Spleen (tissue), 13 donors: Measurements from ENCODE around the gene ZFPL1. TPM values are rescaled to one million over a fixed set of nuclear protein-coding genes. Genes with fewer than 3 reads are reported as not detected.

Experiments used
- DNase-seq: peaks from one replicate; pipeline ENCODE4 v3.0.0-alpha.2; 2020
- H3K27ac ChIP-seq, 8 donors: fragments of 200-600 bp; sonication (generic) in 7 of 8; 1 replicate in 4 of 8; 2 replicates in 4 of 8; pipeline versions ENCODE4 v1.5.0 to v1.8.0; 2016 to 2021; ENCODE audit warnings: inconsistent platforms in 4 of 8, mild to moderate bottlenecking in 4 of 8, moderate library complexity in 1 of 8
- H3K27me3 ChIP-seq, 7 donors: fragments of 200-600 bp; sonication (generic) in 6 of 7; replicated peaks in 1 of 7; 1 replicate in 4 of 7; 2 replicates in 3 of 7; pipeline versions ENCODE4 v1.5.0 to v1.8.0; 2016 to 2021; ENCODE audit warnings: inconsistent platforms in 3 of 7, mild to moderate bottlenecking in 1 of 7
- H3K36me3 ChIP-seq, 6 donors: fragments of 200-600 bp; sonication (generic) in 5 of 6; 1 replicate in 4 of 6; 2 replicates in 2 of 6; pipeline versions ENCODE4 v1.5.0 to v1.8.0; 2016 to 2021; ENCODE audit warnings: inconsistent platforms in 2 of 6
- H3K4me1 ChIP-seq, 6 donors: fragments of 200-600 bp; sonication (generic) in 5 of 6; 1 replicate in 3 of 6; 2 replicates in 3 of 6; pipeline versions ENCODE4 v1.5.0 to v1.8.0; 2016 to 2021; ENCODE audit warnings: inconsistent platforms in 3 of 6
- H3K4me3 ChIP-seq, 8 donors: fragments of 200-600 bp; sonication (generic) in 7 of 8; 1 replicate in 4 of 8; 2 replicates in 4 of 8; pipeline versions ENCODE4 v1.5.0 to v1.8.0; 2016 to 2021; ENCODE audit warnings: inconsistent platforms in 4 of 8, mild to moderate bottlenecking in 4 of 8, moderate library complexity in 2 of 8
- H3K9me3 ChIP-seq, 8 donors: fragments of 200-600 bp; sonication (generic) in 7 of 8; 1 replicate in 4 of 8; 2 replicates in 4 of 8; pipeline versions ENCODE4 v1.5.0 to v1.8.0; 2016 to 2021; ENCODE audit warnings: inconsistent platforms in 4 of 8
- POLR2A ChIP-seq, 3 donors: fragments of 450-650 bp; IDR thresholded peaks; one replicate each; pipeline ENCODE4 v1.5.1; 2017; ENCODE audit warnings: antibody characterized with exemption in 3 of 3, mild to moderate bottlenecking in 1 of 3
- POLR2AphosphoS5 ChIP-seq, 3 donors: sonication (generic); formaldehyde crosslinking; IDR thresholded peaks; one replicate each; pipeline ENCODE4 v1.5.1; 2017; ENCODE audit warnings: antibody characterized with exemption in 3 of 3
- WGBS, 5 donors: extraction: QIAGEN DNeasy Blood & Tissue Kit in 3 of 5; methylation state at CpG; one replicate each; pipeline versions ENCODE4 v1.1.5 to v1.1.7; 2013 to 2018; 5-methylcytosine and 5-hydroxymethylcytosine counted together
- intact Hi-C: fragments of 100-400 bp; cut with DNase I; formaldehyde crosslinking; loops from one replicate; pipeline ENCODE4 v1.15.0; 2023; ENCODE audit warnings: low total_unique reads
- long read RNA-seq, 2 donors: transcript quantifications; one replicate each; lab custom pipeline, GENCODE V29; 2026
- polyA plus RNA-seq, 3 donors: library from polyadenylated mRNA; stranded (reverse); fragments of 200-250 nt; gene quantifications; one replicate each; pipeline ENCODE4 v1.2.1, GENCODE V29; 2013
- total RNA-seq, 7 donors: library from RNA; depleted of rRNA in 3 of 7; stranded (reverse); fragments of >200 nt in 3 of 7; fragmentation: NEBNext Ultra II Directional in 4 of 7; extraction: Animal tissue kit (Norgen Biotek cat#: 25700) in 4 of 7; gene quantifications; one replicate each; pipeline versions ENCODE4 v1.1.0 to v1.2.1, GENCODE V29; 2016 to 2021
- TF ChIP-seq, protein P1 (sequence below), 11 experiments: fragments of 200-600 bp in 7 of 11; fragments of 450-650 bp in 4 of 11; sonication (generic) in 4 of 11; IDR thresholded peaks in 8 of 11; conservative IDR thresholded peaks in 3 of 11; 1 replicate in 7 of 11; 2 replicates in 4 of 11; pipeline versions ENCODE4 v1.4.0 to v1.8.0; 2016 to 2021; ENCODE audit warnings: antibody characterized with exemption in 11 of 11, inconsistent platforms in 4 of 11, mild to moderate bottlenecking in 1 of 11
- donor health status: healthy with polysubstance abuse.
- donor health status: DM: no; HTN: no; CAD: no; lungs with moderate emphysema.
- donor health status: DM: no; HTN: no; CAD: no.
- donor health status: Bipolar disorder and iron deficiency.
- donor health status: healthy.
- donor health status: DM: no; HTN: no; CAD: no.
- donor health status: DM: yes; HTN: yes; CAD: no.

The ZFPL1 gene
- 10 to 100 TPM; 23.5 to 43.7 (median 29.1) TPM for total RNA-seq
- 10 to 100 TPM; 25.8 to 52.0 (median 40.0) TPM for polyA plus RNA-seq
- long read RNA-seq, donor 1, transcript ZFPL1-201 (8 exons, 1,371 nt): major isoform, 9 of 11 reads
- long read RNA-seq, donor 1, partial matches to known transcripts: 0 of 11 reads
- long read RNA-seq, donor 1, other reads (novel, unspliced or antisense): 0 of 11 reads
- long read RNA-seq, donor 2, transcript ZFPL1-201 (8 exons, 1,371 nt): major isoform, 5 of 5 reads
- long read RNA-seq, donor 2, partial matches to known transcripts: 0 of 5 reads
- long read RNA-seq, donor 2, other reads (novel, unspliced or antisense): 0 of 5 reads

GRCh38 chr11:65083834-65084597 is at the start of gene ZFPL1, which contains the start of gene CDCA5:
Gene ZFPL1 (plus strand): TSS chr11:65084222. CDS start chr11:65084699, 477 bp downstream.
Gene CDCA5 (minus strand): TSS chr11:65084040. CDS start chr11:65083978, 62 bp downstream.
- Histone ChIP-seq H3K4me3 (peak within 1 kb of the TSS; percentile 40 to 89 (median 74)), H3K27ac (peak within 1 kb of the TSS; percentile 91 to 98 (median 94)), H3K27me3 (no peaks in the 10 kb centered on the region), H3K4me1 (peaks cover 16 to 48% (median 26%) of the 10 kb centered on the region in 6 donors), H3K9me3 (no peaks in the 10 kb centered on the region), H3K36me3 (peaks cover 0 to 57% (median 35%) of the 10 kb centered on the region in 6 donors)
- WGBS, 5 donors: 0 to 1% (median 0%) methylated on average over 68 to 79 of the region's 79 CpGs
- peak; percentile 98 for DNase-seq
- intact Hi-C loops: no loop called here
- TF ChIP-seq POLR2A (IDR thresholded peaks at IDR 0.05) (peak in 2 of 3 donors; percentile 67 to 94), POLR2AphosphoS5 (IDR thresholded peaks at IDR 0.05) (peak; percentile 97 to 99 (median 97))
- TF ChIP-seq, protein P1, sequence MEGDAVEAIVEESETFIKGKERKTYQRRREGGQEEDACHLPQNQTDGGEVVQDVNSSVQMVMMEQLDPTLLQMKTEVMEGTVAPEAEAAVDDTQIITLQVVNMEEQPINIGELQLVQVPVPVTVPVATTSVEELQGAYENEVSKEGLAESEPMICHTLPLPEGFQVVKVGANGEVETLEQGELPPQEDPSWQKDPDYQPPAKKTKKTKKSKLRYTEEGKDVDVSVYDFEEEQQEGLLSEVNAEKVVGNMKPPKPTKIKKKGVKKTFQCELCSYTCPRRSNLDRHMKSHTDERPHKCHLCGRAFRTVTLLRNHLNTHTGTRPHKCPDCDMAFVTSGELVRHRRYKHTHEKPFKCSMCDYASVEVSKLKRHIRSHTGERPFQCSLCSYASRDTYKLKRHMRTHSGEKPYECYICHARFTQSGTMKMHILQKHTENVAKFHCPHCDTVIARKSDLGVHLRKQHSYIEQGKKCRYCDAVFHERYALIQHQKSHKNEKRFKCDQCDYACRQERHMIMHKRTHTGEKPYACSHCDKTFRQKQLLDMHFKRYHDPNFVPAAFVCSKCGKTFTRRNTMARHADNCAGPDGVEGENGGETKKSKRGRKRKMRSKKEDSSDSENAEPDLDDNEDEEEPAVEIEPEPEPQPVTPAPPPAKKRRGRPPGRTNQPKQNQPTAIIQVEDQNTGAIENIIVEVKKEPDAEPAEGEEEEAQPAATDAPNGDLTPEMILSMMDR (IDR thresholded peaks at IDR 0.05 in 8 of 11, conservative IDR thresholded peaks at IDR 0.05 in 3 of 11): peak in 5 of 11 experiments; percentile 13 to 45 (median 34)

DNA sequence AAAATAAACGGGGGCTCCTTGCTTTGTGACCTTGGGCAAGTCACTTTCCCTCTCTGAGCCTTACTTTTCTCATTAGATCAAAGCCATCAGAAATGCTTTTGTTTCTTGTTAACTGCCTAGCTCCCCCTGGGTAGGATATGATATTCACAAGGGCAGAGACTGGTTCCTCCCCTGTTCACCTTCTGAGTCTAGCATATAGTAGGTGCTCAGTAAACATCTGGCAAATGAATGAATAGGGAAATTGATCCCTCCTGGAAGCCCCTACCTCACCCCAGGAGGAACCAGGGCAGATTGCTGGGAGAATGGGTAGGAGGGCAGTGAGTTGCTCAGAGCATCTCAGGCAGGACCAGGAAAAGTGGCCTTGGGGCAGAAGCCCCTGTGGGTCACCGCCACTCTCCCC is 49.6 kb upstream of the ZFPL1 start:
- peaks cover 0 to 9% (median under 1%) of the 10 kb centered on the region in 6 donors for H3K4me1 ChIP-seq
- no peak overlapping the region for H3K27ac ChIP-seq
- DNase-seq: no peak
- H3K36me3 ChIP-seq: peaks cover 4 to 82% (median 56%) of the 10 kb centered on the region in 6 donors
- no peaks in the 10 kb centered on the region for H3K27me3 ChIP-seq
- H3K4me3 ChIP-seq: no peak overlapping the region
- H3K9me3 ChIP-seq: no peaks in the 10 kb centered on the region
- TF ChIP-seq POLR2AphosphoS5 (IDR thresholded peaks at IDR 0.05): no peak
- no peak for TF ChIP-seq POLR2A (IDR thresholded peaks at IDR 0.05)
- TF ChIP-seq, protein P1 (IDR thresholded peaks at IDR 0.05 in 8 of 11, conservative IDR thresholded peaks at IDR 0.05 in 3 of 11): no peak
- intact Hi-C loops: no loop called here
- 89 to 95% (median 93%) methylated on average over 2 of the region's 2 CpGs for WGBS, 5 donors

DNA sequence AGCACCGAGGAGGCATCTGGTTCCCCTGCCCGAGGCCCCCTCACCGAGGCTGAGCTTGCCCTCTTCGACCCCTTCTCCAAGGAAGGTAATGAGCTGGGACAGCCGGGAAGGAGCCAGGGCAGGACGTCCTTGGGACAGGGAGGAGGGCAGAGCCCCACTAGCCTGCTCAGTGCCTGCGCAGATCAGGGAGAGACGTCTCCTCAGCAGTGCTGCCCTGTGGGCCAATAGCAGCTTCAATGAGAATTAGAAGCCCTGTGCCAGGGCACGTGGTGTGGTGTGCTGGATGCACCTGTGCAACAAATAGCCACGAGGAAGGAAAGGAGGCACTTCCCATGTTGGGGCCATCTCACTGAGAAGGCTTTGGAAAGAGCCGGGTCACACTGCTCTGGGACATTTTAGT is 48.4 kb upstream of the ZFPL1 start:
- no peak overlapping the region for H3K27ac ChIP-seq
- no peak overlapping the region for H3K4me3 ChIP-seq
- H3K9me3 ChIP-seq: no peaks in the 10 kb centered on the region
- H3K36me3 ChIP-seq: peaks cover 4 to 88% (median 56%) of the 10 kb centered on the region in 6 donors
- TF ChIP-seq, protein P1 (IDR thresholded peaks at IDR 0.05 in 8 of 11, conservative IDR thresholded peaks at IDR 0.05 in 3 of 11): no peak
- TF ChIP-seq POLR2A (IDR thresholded peaks at IDR 0.05) (no peak), POLR2AphosphoS5 (IDR thresholded peaks at IDR 0.05) (no peak)
- no peaks in the 10 kb centered on the region for H3K27me3 ChIP-seq
- DNase-seq: no peak
- peaks cover 0 to 13% (median 7%) of the 10 kb centered on the region in 6 donors for H3K4me1 ChIP-seq
- 76 to 89% (median 82%) methylated on average over 10 to 11 of the region's 11 CpGs for WGBS, 5 donors
- intact Hi-C loops: no loop called here
